ENCODE results near the gene MAP4K3.

DNA sequence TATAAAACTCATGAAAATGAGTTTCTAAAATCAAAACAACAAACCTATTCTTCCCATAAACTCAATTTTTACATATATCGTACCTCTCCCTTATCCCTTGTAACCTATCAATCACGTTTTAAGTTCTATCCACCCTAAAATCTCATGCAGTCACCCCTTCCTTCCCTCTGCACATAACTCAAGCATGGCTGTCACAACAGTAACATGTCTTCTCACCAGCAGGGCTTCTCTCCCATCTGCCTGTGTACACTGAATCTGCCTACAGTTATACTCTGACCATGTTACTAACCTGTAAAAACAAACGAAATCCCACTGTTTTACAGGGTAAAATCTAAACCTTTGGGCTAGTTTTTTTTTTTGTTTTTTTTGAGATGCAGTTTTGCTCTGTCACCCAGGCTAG is 68.2 kb downstream of the MAP4K3 start:
- TF ChIP-seq POLR2AphosphoS5 (IDR thresholded peaks at IDR 0.05; ENCODE audit: control insufficient read depth, insufficient read depth, low read depth, low read length) (no peak), E2F3 (CRISPR knock-in tag; IDR thresholded peaks at IDR 0.05) (no peak), POLR2A (conservative IDR thresholded peaks at IDR 0.05) (no peak), ZNF197 (CRISPR knock-in tag; IDR thresholded peaks at IDR 0.05; ENCODE audit: low read depth) (no peak), JUNB (CRISPR knock-in tag; conservative IDR thresholded peaks at IDR 0.05) (no peak)
- TF ChIP-seq, protein P1, sequence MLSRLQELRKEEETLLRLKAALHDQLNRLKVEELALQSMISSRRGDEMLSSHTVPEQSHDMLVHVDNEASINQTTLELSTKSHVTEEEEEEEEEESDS (CRISPR knock-in tag; IDR thresholded peaks at IDR 0.05) = no peak
